OCI-LY7 (cell line): Measurements from ENCODE around the gene PGRMC2. TPM values are rescaled to one million over a fixed set of nuclear protein-coding genes. Genes with fewer than 3 reads are reported as not detected.

Experiments used
- BruUV-seq: library from RNA; stranded (reverse); fragments of 400-500 nt; replicated peaks from 2 replicates; lab custom pipeline; 2021; lab: Mats Ljungman, UMichigan
- CTCF ChIA-PET: fragments of 300-600 bp; sonication (Branson Sonifier 250); formaldehyde crosslinking; loops from one replicate; lab custom pipeline; 2022; ENCODE audit warnings: antibody characterized with exemption; ENCODE audit not compliant: unreplicated experiment; lab: Charles Lee
- POLR2A ChIA-PET: fragments of 300-600 bp; sonication (Branson Sonifier 250); formaldehyde crosslinking; loops from one replicate; lab custom pipeline; 2022; ENCODE audit warnings: antibody characterized with exemption; lab: Charles Lee
- DNase-seq: peaks from one replicate; pipeline ENCODE4 v3.0.0-alpha.2; 2015; ENCODE audit warnings: low spot score
- H2AFZ ChIP-seq: fragments of 200-600 bp; sonication (generic), shearing (Covaris generic); 2 replicates; pipeline ENCODE4 v1.6.1; 2014; ENCODE audit warnings: mild to moderate bottlenecking, antibody characterized with exemption, low read length, moderate library complexity
- H3K27ac ChIP-seq: fragments of 200-600 bp; sonication (generic); 2 replicates; pipeline ENCODE4 v1.5.1; 2014; ENCODE audit warnings: mixed run types, low read depth, mild to moderate bottlenecking, moderate library complexity, low read length, inconsistent platforms; ENCODE audit not compliant: poor library complexity, severe bottlenecking
- H3K36me3 ChIP-seq: fragments of 200-600 bp; sonication (generic); 2 replicates; pipeline ENCODE4 v1.6.1; 2014; ENCODE audit warnings: mild to moderate bottlenecking, antibody characterized with exemption, low read length, moderate library complexity, mixed read lengths; ENCODE audit not compliant: insufficient read depth
- H3K4me1 ChIP-seq: fragments of 200-600 bp; sonication (generic); 2 replicates; pipeline ENCODE4 v1.5.1; 2014; ENCODE audit warnings: mild to moderate bottlenecking, low read length; ENCODE audit not compliant: insufficient read depth, poor library complexity, severe bottlenecking
- H3K4me2 ChIP-seq: fragments of 200-600 bp; sonication (generic); 2 replicates; pipeline ENCODE4 v1.6.1; 2014; ENCODE audit warnings: mild to moderate bottlenecking, low read length
- H3K4me3 ChIP-seq: fragments of 200-600 bp; sonication (generic); 2 replicates; pipeline ENCODE4 v1.5.1; 2014; ENCODE audit warnings: mild to moderate bottlenecking, low read depth, low read length; ENCODE audit not compliant: poor library complexity, severe bottlenecking
- H3K79me2 ChIP-seq: fragments of 200-600 bp; sonication (generic); 2 replicates; pipeline ENCODE4 v1.6.1; 2016; ENCODE audit warnings: low read depth, mild to moderate bottlenecking, low read length, moderate library complexity, mixed read lengths; ENCODE audit not compliant: insufficient read depth
- H3K9me2 ChIP-seq: fragments of 200-600 bp; sonication (generic); 2 replicates; pipeline ENCODE4 v1.6.1; 2016; ENCODE audit warnings: mild to moderate bottlenecking, low read length, mixed read lengths; ENCODE audit not compliant: insufficient read depth
- H3K9me3 ChIP-seq: fragments of 200-600 bp; sonication (generic); 2 replicates; pipeline ENCODE4 v1.6.1; 2014; ENCODE audit warnings: mild to moderate bottlenecking, mixed run types, low read length, mixed read lengths
- H4K20me1 ChIP-seq: fragments of 200-600 bp; sonication (generic); 2 replicates; pipeline ENCODE4 v1.6.1; 2014; ENCODE audit warnings: mild to moderate bottlenecking, antibody characterized with exemption, low read length, moderate library complexity, mixed read lengths; ENCODE audit not compliant: insufficient read depth
- CTCF ChIP-seq: fragments of 200-600 bp; sonication (generic); conservative IDR thresholded peaks from 2 replicates; pipeline ENCODE4 v1.5.1; 2014; ENCODE audit warnings: mild to moderate bottlenecking, antibody characterized with exemption, low read length, moderate library complexity, mixed read lengths
- EZH2phosphoT487 ChIP-seq: fragments of 200-600 bp; sonication (generic); IDR thresholded peaks from 2 replicates; pipeline ENCODE4 v1.6.1; 2018; ENCODE audit warnings: low read depth, borderline replicate concordance, mild to moderate bottlenecking, mixed run types, antibody characterized with exemption, low read length, moderate library complexity, mixed read lengths
- intact Hi-C: fragments of 100-400 bp; cut with micrococcal nuclease; formaldehyde crosslinking; loops from one replicate; pipeline ENCODE4 v1.10.0; 2022; ENCODE audit not compliant: unreplicated experiment
- total RNA-seq, 2 experiments: library from RNA; depleted of rRNA in 1 of 2; stranded (reverse); fragments of >200 nt in 1 of 2; shearing (Covaris generic) in 1 of 2; gene quantifications; 2 replicates each; pipeline ENCODE4 v1.2.3, GENCODE V29; 2014 to 2022

The PGRMC2 gene
- total RNA-seq, 2 experiments from 2014 or later, result 10.5 to 45.3 TPM

GRCh38 chr4:128307123-128307571 is 19.5 kb upstream of the PGRMC2 start:
- no peak overlapping the region for H2AFZ ChIP-seq
- H3K4me1 ChIP-seq, result no peaks in the 10 kb centered on the region
- intact Hi-C loops, result no loop called here
- no peaks in the 10 kb centered on the region for H3K36me3 ChIP-seq
- TF ChIP-seq EZH2phosphoT487 (no peak), CTCF (no peak)
- no peaks in the 10 kb centered on the region for H3K9me2 ChIP-seq
- H4K20me1 ChIP-seq, result no peaks in the 10 kb centered on the region
- H3K27ac ChIP-seq, result no peak overlapping the region
- DNase-seq, result no peak
- no peak overlapping the region for H3K4me3 ChIP-seq
- BruUV-seq, result no TSS peak
- H3K79me2 ChIP-seq, result no peaks in the 10 kb centered on the region
- no peaks in the 10 kb centered on the region for H3K9me3 ChIP-seq
- ChIA-PET CTCF (no interaction called here), POLR2A (no interaction called here)
- no peak overlapping the region for H3K4me2 ChIP-seq

GRCh38 chr4:128305942-128306341 is 18.3 kb upstream of the PGRMC2 start:
- POLR2A ChIA-PET, result interaction anchor here (0.9 to 2.4 kb wide), 2 partner anchors 11 to 15 kb away, joined by 3 to 14 read pairs; no protein-coding TSS in a partner anchor
- BruUV-seq, result no TSS peak
- intact Hi-C loops, result no loop called here
- Histone ChIP-seq H3K4me2 (no peak overlapping the region), H3K79me2 (no peaks in the 10 kb centered on the region), H3K27ac (no peak overlapping the region), H4K20me1 (no peaks in the 10 kb centered on the region), H2AFZ (no peak overlapping the region), H3K9me3 (no peaks in the 10 kb centered on the region), H3K4me3 (no peak overlapping the region), H3K36me3 (0 out of 2 replicates have a peak, but pooled peaks cover 5% of the 10 kb centered on the region), H3K4me1 (no peaks in the 10 kb centered on the region), H3K9me2 (no peaks in the 10 kb centered on the region)
- TF ChIP-seq EZH2phosphoT487 (no peak), CTCF (no peak)
- no peak for DNase-seq
- CTCF ChIA-PET, result interaction anchor here (1.5 kb wide), 1 partner anchor 20 kb away, joined by 3 read pairs; no protein-coding TSS in a partner anchor

- Histone ChIP-seq H4K20me1 (no peaks in the 10 kb centered on the region), H3K4me2 (no peak overlapping the region), H3K9me3 (no peaks in the 10 kb centered on the region), H3K4me3 (no peak overlapping the region), H3K79me2 (no peaks in the 10 kb centered on the region), H3K36me3 (0 out of 2 replicates have a peak, but pooled peaks cover 5% of the 10 kb centered on the region), H2AFZ (no peak overlapping the region), H3K27ac (no peak overlapping the region), H3K9me2 (no peaks in the 10 kb centered on the region), H3K4me1 (no peaks in the 10 kb centered on the region)
- no peak for TF ChIP-seq CTCF
- no peak for TF ChIP-seq EZH2phosphoT487
- BruUV-seq, result no TSS peak
- ChIA-PET POLR2A (interaction anchor here (0.6 to 2.4 kb wide), 2 partner anchors 9 to 1473 kb away, joined by 3 to 14 read pairs; no protein-coding TSS in a partner anchor), CTCF (interaction anchor here (1.0 kb wide), 1 partner anchor 8 kb away, joined by 6 read pairs; no protein-coding TSS in a partner anchor)
- no peak for DNase-seq
- intact Hi-C loops, result no loop called here
These were observed 16.4 kb upstream of the PGRMC2 start for GRCh38 chr4:128303986-128304385.
